Left ventricle myocardium inferior (tissue), 1 donor: ENCODE results near the gene TMEM196. TPM values are rescaled to one million over a fixed set of nuclear protein-coding genes. Genes with fewer than 3 reads are reported as not detected.

Experiments used
- DNase-seq: peaks from one replicate; pipeline ENCODE4 v3.0.0-alpha.2; 2020
- H3K27ac ChIP-seq: fragments of 200-600 bp; replicated peaks from 2 replicates; pipeline ENCODE4 v1.8.0; 2021
- H3K27me3 ChIP-seq: fragments of 200-600 bp; 2 replicates; pipeline ENCODE4 v1.8.0; 2021; ENCODE audit warnings: low read depth
- H3K36me3 ChIP-seq: fragments of 200-600 bp; 2 replicates; pipeline ENCODE4 v1.8.0; 2021
- H3K4me1 ChIP-seq: fragments of 200-600 bp; 2 replicates; pipeline ENCODE4 v1.8.0; 2021
- H3K4me3 ChIP-seq: fragments of 200-600 bp; 2 replicates; pipeline ENCODE4 v1.8.0; 2021; ENCODE audit warnings: mild to moderate bottlenecking, moderate library complexity
- H3K9me3 ChIP-seq: fragments of 200-600 bp; replicated peaks from 2 replicates; pipeline ENCODE4 v1.8.0; 2021
- intact Hi-C: fragments of 100-400 bp; cut with micrococcal nuclease; formaldehyde crosslinking; loops from one replicate; pipeline ENCODE4 v1.11.0; 2022
- long read RNA-seq: library from polyadenylated mRNA; unstranded; transcript quantifications from one replicate; pipeline ENCODE4 v2.0.0, GENCODE V29; 2021
- total RNA-seq: library from RNA; stranded (reverse); fragmentation: NEBNext Ultra II Directional; extraction: Animal tissue kit (Norgen Biotek cat#: 25700); gene quantifications from one replicate; pipeline ENCODE4 v1.2.1, GENCODE V29; 2021
- TF ChIP-seq, protein P1 (sequence below): fragments of 200-600 bp; IDR thresholded peaks from 2 replicates; pipeline ENCODE4 v1.8.0; 2021; ENCODE audit warnings: antibody characterized with exemption, mild to moderate bottlenecking, borderline replicate concordance
- donor health status: DM: no; HTN: yes; CAD: no; lungs with severe emphysema.

TMEM196 gene
- not detected for total RNA-seq
- long read RNA-seq = 0 reads

GRCh38 chr7:19772841-19773760, at the start of gene TMEM196:
TMEM196 (minus strand) TSS chr7:19773617; CDS start chr7:19772696, 921 bp downstream.
- intact Hi-C loops = no loop called here
- no peak for DNase-seq
- H3K4me1 ChIP-seq = peaks cover 14% of the 10 kb centered on the region
- H3K27me3 ChIP-seq = peaks cover 74% of the 10 kb centered on the region
- H3K4me3 ChIP-seq = peak within 1 kb of the TSS; percentile 35
- TF ChIP-seq, protein P1, sequence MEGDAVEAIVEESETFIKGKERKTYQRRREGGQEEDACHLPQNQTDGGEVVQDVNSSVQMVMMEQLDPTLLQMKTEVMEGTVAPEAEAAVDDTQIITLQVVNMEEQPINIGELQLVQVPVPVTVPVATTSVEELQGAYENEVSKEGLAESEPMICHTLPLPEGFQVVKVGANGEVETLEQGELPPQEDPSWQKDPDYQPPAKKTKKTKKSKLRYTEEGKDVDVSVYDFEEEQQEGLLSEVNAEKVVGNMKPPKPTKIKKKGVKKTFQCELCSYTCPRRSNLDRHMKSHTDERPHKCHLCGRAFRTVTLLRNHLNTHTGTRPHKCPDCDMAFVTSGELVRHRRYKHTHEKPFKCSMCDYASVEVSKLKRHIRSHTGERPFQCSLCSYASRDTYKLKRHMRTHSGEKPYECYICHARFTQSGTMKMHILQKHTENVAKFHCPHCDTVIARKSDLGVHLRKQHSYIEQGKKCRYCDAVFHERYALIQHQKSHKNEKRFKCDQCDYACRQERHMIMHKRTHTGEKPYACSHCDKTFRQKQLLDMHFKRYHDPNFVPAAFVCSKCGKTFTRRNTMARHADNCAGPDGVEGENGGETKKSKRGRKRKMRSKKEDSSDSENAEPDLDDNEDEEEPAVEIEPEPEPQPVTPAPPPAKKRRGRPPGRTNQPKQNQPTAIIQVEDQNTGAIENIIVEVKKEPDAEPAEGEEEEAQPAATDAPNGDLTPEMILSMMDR = no peak
- H3K27ac ChIP-seq = no peak within 1 kb of the TSS
- H3K36me3 ChIP-seq = no peaks in the 10 kb centered on the region
- H3K9me3 ChIP-seq = no peaks in the 10 kb centered on the region

GRCh38 chr7:19816128-19816527, 42.7 kb upstream of the TMEM196 start:
- no peak overlapping the region for H3K27ac ChIP-seq
- DNase-seq = no peak
- peaks cover 9% of the 10 kb centered on the region for H3K9me3 ChIP-seq
- H3K4me3 ChIP-seq = no peak overlapping the region
- TF ChIP-seq, protein P1 = no peak
- H3K4me1 ChIP-seq = no peaks in the 10 kb centered on the region
- H3K27me3 ChIP-seq = no peaks in the 10 kb centered on the region
- no peaks in the 10 kb centered on the region for H3K36me3 ChIP-seq
- intact Hi-C loops = no loop called here

GRCh38 chr7:19815546-19815945, 42.1 kb upstream of the TMEM196 start:
- Histone ChIP-seq H3K4me1 (no peaks in the 10 kb centered on the region), H3K27me3 (no peaks in the 10 kb centered on the region), H3K36me3 (no peaks in the 10 kb centered on the region), H3K4me3 (no peak overlapping the region), H3K9me3 (peaks cover 9% of the 10 kb centered on the region), H3K27ac (no peak overlapping the region)
- intact Hi-C loops = no loop called here
- TF ChIP-seq, protein P1 = no peak
- DNase-seq = no peak

GRCh38 chr7:19814776-19815175, 41.4 kb upstream of the TMEM196 start:
- Histone ChIP-seq H3K4me3 (no peak overlapping the region), H3K4me1 (no peaks in the 10 kb centered on the region), H3K36me3 (no peaks in the 10 kb centered on the region), H3K27ac (no peak overlapping the region), H3K27me3 (no peaks in the 10 kb centered on the region), H3K9me3 (peaks cover 3% of the 10 kb centered on the region)
- DNase-seq = no peak
- TF ChIP-seq, protein P1 = no peak
- intact Hi-C loops = no loop called here

DNA sequence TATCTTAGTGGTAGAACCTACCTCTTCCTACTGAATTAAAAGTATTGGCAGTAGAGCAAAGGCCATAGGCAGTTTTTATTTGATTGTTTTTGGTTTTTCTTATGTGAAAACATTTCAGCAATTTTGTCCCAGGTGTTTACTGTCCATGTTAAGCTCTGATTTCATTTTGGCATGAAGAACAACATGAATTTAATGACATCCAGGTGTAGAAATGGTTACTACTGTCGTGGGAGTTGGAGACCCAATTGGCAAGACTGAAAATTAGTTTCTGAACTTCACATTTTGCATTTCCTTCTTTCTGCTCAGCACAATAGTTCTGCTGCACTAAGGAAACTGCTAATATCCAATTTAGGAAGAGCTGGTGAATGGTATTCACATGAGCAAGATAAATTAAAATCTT, 38.0 kb upstream of the TMEM196 start:
- Histone ChIP-seq H3K27ac (no peak overlapping the region), H3K4me1 (no peaks in the 10 kb centered on the region), H3K27me3 (no peaks in the 10 kb centered on the region), H3K36me3 (no peaks in the 10 kb centered on the region), H3K4me3 (no peak overlapping the region), H3K9me3 (no peaks in the 10 kb centered on the region)
- TF ChIP-seq, protein P1 = no peak
- no peak for DNase-seq
- intact Hi-C loops = no loop called here
